Activated CD4-positive, CD25-positive, alpha-beta regulatory T cell treated with anti-CD3 and anti-CD28 coated beads, Interleukin-2, amount 50 U/mL, for 72 hours (primary cell): ENCODE results near the gene PSMB4.

Experiments
- DNase-seq: peaks from one replicate; pipeline ENCODE4 v3.0.0; 2021

Gene PSMB4

GRCh38 chr1:151443846-151444782 lies 44.7 kb downstream of the PSMB4 start:
- peak; percentile 54 for DNase-seq

GRCh38 chr1:151444783-151445177 lies 45.4 kb downstream of the PSMB4 start:
- DNase-seq = no peak

- DNase-seq = no peak
Measured at GRCh38 chr1:151447696-151448095, 48.3 kb downstream of the PSMB4 start.
